Right lobe of liver (tissue), 6 donors: ENCODE results near the gene FABP7. TPM values are rescaled to one million over a fixed set of nuclear protein-coding genes. Genes with fewer than 3 reads are reported as not detected.

ENCODE experiments used
- ATAC-seq, 4 donors: fragments of 200-7000 bp; cut with Tn5 transposase; one replicate each; pipeline ENCODE4 v1.9.1; 2020; ENCODE audit warnings: mild to moderate bottlenecking in 4 of 4, moderate library complexity in 4 of 4
- DNase-seq, 3 donors: peaks; one replicate each; pipeline ENCODE4 v3.0.0-alpha.2; 2020
- H3K27ac ChIP-seq, 3 donors: fragments of 200-600 bp; one replicate each; pipeline ENCODE4 v1.8.0; 2022
- H3K27me3 ChIP-seq, 2 donors: fragments of 200-600 bp; one replicate each; pipeline ENCODE4 v1.8.0; 2022
- H3K36me3 ChIP-seq, 4 donors: fragments of 200-600 bp; sonication (generic) in 1 of 4; one replicate each; pipeline versions ENCODE4 v1.5.1 to v1.8.0; 2017 to 2022; ENCODE audit warnings: control low read depth in 1 of 4
- H3K4me1 ChIP-seq, 4 donors: fragments of 200-600 bp; sonication (generic) in 1 of 4; one replicate each; pipeline versions ENCODE4 v1.5.1 to v1.8.0; 2017 to 2022; ENCODE audit warnings: control low read depth in 1 of 4
- H3K4me3 ChIP-seq, 3 donors: fragments of 200-600 bp; one replicate each; pipeline ENCODE4 v1.8.0; 2022
- H3K9me3 ChIP-seq, 4 donors: fragments of 200-600 bp; sonication (generic) in 1 of 4; one replicate each; pipeline versions ENCODE4 v1.5.1 to v1.8.0; 2017 to 2022; ENCODE audit warnings: control low read depth in 1 of 4
- POLR2A ChIP-seq: fragments of 450-650 bp; IDR thresholded peaks from one replicate; pipeline ENCODE4 v1.6.1; 2017; ENCODE audit warnings: antibody characterized with exemption, mild to moderate bottlenecking
- WGBS: methylation state at CpG from one replicate; pipeline ENCODE4 v1.1.6; 2018; ENCODE audit warnings: low coverage, low lambda C conversion rate; ENCODE audit not compliant: insufficient coverage; ENCODE audit errors: missing lambda C conversion rate; 5-methylcytosine and 5-hydroxymethylcytosine counted together
- intact Hi-C, 2 donors: fragments of 100-400 bp; cut with DNase I; formaldehyde crosslinking; loops; one replicate each; pipeline versions ENCODE4 v1.11.2 to v1.14.1; 2022
- total RNA-seq, 6 experiments: library from RNA; depleted of rRNA in 2 of 6; stranded (reverse); fragments of >200 nt in 2 of 6; fragmentation: NEBNext Ultra II Directional in 3 of 6; extraction: Animal tissue kit (Norgen Biotek cat#: 25700) in 3 of 6; gene quantifications; one replicate each; pipeline versions ENCODE4 v1.1.0 to v1.2.4, GENCODE V29; 2016 to 2023
- TF ChIP-seq, protein P1 (sequence below), 4 donors: fragments of 200-600 bp in 3 of 4; fragments of 450-650 bp in 1 of 4; IDR thresholded peaks; one replicate each; pipeline versions ENCODE4 v1.5.1 to v1.8.0; 2016 to 2022; ENCODE audit warnings: antibody characterized with exemption in 4 of 4, mild to moderate bottlenecking in 2 of 4
- donor health status: DM: no; HTN: yes; CAD: no.
- donor health status: DM: no; HTN: no; CAD: no.
- donor health status: DM: no; HTN: no; CAD: no.
- donor health status: DM: no; HTN: yes; CAD: no.
- donor health status: DM: no; HTN: yes; CAD: no.

FABP7 gene
- total RNA-seq, 6 experiments from 2014 or later = not detected

DNA sequence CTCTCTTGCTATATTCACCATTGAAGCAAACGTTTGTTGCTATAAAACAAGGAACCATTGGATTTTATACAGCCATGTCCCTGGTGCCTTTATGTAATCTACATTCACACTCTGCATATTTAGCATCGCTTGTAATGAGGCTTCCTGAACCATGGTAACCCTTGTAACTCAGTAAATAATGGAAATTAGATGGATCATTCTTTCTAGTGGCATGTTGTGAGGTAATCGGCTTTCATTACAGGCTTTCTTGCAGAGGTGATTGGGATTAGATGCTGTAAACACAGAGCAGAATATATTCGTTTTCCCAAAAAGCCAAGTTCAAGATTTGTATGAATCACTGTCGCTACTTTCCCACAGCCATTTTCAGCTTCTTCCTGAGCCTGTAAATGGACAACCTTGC is 45.6 kb downstream of the FABP7 start:
- intact Hi-C loops = no loop called here

DNA sequence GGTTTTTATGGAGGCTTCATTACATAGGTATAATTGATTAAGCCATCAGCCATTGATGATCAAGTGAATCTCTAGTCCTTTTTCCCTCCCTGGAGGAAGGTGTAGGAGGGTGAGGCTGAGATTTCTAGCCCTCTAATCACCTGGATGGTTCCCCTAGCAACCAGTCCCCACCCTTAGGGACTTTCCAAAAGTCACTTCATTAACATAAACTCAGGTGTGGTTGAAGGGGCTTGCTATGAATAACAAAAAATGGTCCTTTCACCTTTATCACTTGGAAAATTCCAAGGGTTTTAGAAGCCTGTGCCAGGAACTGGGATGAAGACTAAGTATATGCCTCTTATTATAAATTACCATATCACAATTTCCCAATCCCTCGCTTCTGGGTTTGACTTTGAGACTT is 49.9 kb downstream of the FABP7 start:
- H3K27ac ChIP-seq = no peak overlapping the region
- H3K4me3 ChIP-seq = no peak overlapping the region
- ATAC-seq (no peak), DNase-seq (no peak)
- 70% methylated on average over 1 of the region's 1 CpG for WGBS
- intact Hi-C loops = no loop called here
- TF ChIP-seq, protein P1, sequence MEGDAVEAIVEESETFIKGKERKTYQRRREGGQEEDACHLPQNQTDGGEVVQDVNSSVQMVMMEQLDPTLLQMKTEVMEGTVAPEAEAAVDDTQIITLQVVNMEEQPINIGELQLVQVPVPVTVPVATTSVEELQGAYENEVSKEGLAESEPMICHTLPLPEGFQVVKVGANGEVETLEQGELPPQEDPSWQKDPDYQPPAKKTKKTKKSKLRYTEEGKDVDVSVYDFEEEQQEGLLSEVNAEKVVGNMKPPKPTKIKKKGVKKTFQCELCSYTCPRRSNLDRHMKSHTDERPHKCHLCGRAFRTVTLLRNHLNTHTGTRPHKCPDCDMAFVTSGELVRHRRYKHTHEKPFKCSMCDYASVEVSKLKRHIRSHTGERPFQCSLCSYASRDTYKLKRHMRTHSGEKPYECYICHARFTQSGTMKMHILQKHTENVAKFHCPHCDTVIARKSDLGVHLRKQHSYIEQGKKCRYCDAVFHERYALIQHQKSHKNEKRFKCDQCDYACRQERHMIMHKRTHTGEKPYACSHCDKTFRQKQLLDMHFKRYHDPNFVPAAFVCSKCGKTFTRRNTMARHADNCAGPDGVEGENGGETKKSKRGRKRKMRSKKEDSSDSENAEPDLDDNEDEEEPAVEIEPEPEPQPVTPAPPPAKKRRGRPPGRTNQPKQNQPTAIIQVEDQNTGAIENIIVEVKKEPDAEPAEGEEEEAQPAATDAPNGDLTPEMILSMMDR (IDR thresholded peaks at IDR 0.05) = no peak
- H3K4me1 ChIP-seq = no peaks in the 10 kb centered on the region
- H3K36me3 ChIP-seq = no peaks in the 10 kb centered on the region
- no peaks in the 10 kb centered on the region for H3K9me3 ChIP-seq
- no peaks in the 10 kb centered on the region for H3K27me3 ChIP-seq

More for the DNA sequence above, 45.6 kb downstream of the FABP7 start:
- 72% methylated on average over 5 of the region's 5 CpGs for WGBS
- no peaks in the 10 kb centered on the region for H3K9me3 ChIP-seq
- ATAC-seq (no peak), DNase-seq (no peak)
- H3K36me3 ChIP-seq = no peaks in the 10 kb centered on the region
- TF ChIP-seq, protein P1 (IDR thresholded peaks at IDR 0.05) = no peak
- TF ChIP-seq POLR2A = no peak
- H3K27ac ChIP-seq = no peak overlapping the region
- no peaks in the 10 kb centered on the region for H3K4me1 ChIP-seq
- no peak overlapping the region for H3K4me3 ChIP-seq
- H3K27me3 ChIP-seq = no peaks in the 10 kb centered on the region

DNA sequence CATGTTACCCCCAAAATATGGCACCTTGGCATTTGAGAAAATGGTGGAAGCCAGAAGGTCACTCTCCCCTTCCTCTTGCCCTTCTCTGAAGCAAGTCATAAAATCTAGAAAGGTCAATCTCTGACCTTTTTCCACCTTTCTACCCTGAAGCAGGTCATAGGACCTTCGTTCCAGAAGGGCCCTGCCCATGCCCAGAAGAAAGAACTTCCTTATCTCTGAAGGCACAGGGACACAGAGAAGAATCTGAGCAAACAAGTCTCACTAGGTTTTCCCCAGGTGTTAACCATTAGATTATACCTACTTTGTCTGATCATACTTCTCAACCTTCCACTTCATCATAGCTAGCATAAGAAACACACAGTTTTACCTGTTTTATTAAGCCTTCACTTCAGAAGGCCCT is 52.0 kb downstream of the FABP7 start:
- no peaks in the 10 kb centered on the region for H3K4me1 ChIP-seq
- 63% methylated on average over 1 of the region's 1 CpG for WGBS
- no peaks in the 10 kb centered on the region for H3K9me3 ChIP-seq
- no peaks in the 10 kb centered on the region for H3K36me3 ChIP-seq
- no peak for DNase-seq
- no peak overlapping the region for H3K4me3 ChIP-seq
- no peaks in the 10 kb centered on the region for H3K27me3 ChIP-seq
- no peak for TF ChIP-seq POLR2A
- TF ChIP-seq, protein P1 (IDR thresholded peaks at IDR 0.05) = no peak
- H3K27ac ChIP-seq = no peak overlapping the region
- ATAC-seq = no peak
- intact Hi-C loops = no loop called here

DNA sequence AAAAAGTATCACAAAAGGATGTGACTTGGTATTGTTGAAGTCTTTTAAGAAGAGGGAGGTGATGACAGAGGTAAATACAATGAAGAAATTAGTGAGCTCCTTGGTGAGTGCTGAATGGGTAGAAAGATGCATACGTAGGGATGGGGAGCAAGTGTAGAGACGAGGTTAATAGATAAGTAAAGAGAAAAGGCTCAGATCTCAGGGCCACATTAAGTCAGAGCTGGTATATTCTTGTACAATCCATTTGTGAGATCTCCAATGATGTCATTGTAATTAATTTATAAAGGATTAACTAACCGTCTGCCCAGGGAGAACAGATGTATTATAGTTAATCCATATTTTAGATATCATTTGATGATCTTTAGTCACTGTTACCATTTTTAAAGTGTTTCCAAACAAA is 52.9 kb downstream of the FABP7 start:
- Histone ChIP-seq H3K4me3 (no peak overlapping the region), H3K9me3 (no peaks in the 10 kb centered on the region), H3K36me3 (no peaks in the 10 kb centered on the region), H3K27ac (no peak overlapping the region), H3K27me3 (no peaks in the 10 kb centered on the region), H3K4me1 (no peaks in the 10 kb centered on the region)
- intact Hi-C loops = no loop called here
- no peak for TF ChIP-seq POLR2A
- TF ChIP-seq, protein P1 (IDR thresholded peaks at IDR 0.05) = no peak
- DNase-seq (no peak), ATAC-seq (no peak)
- WGBS = 76% methylated on average over 3 of the region's 3 CpGs

DNA sequence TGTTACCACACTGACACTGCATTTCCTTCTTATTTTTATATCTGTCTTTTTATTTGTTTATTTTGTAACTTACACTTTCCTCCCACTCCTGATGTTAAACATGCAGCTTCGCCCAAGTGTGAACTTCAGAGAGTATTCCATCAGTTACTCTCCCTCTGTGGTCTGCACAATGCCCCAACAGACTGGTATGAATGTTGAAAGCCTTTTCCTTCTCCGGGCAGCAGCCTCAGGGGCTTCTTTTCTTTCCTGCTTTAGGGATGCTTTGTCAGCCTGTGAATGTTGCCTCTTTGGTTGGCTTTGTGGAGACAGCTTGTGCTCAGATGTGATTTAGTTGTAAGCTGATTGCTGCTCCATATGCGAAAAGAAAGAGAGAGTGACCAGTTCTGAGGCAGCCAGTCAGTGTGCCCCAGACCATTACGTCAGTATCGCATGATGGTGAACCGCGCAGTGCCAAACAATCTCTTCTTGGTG is 53.5 kb downstream of the FABP7 start:
- H3K4me1 ChIP-seq = no peaks in the 10 kb centered on the region
- no peak for TF ChIP-seq POLR2A
- TF ChIP-seq, protein P1 (IDR thresholded peaks at IDR 0.05) = no peak
- intact Hi-C loops = no loop called here
- no peak overlapping the region for H3K27ac ChIP-seq
- H3K36me3 ChIP-seq = no peaks in the 10 kb centered on the region
- 85% methylated on average over 7 of the region's 7 CpGs for WGBS
- H3K9me3 ChIP-seq = no peaks in the 10 kb centered on the region
- DNase-seq = no peak
- no peak for ATAC-seq
- H3K4me3 ChIP-seq = no peak overlapping the region
- no peaks in the 10 kb centered on the region for H3K27me3 ChIP-seq
